Muscle of leg (tissue), 11 donors: Measurements from ENCODE around the gene HSP90AB1. TPM values are rescaled to one million over a fixed set of nuclear protein-coding genes. Genes with fewer than 3 reads are reported as not detected.

ENCODE experiments used
- DNase-seq: peaks from one replicate; pipeline ENCODE4 v3.0.0; 2013
- H3K27ac ChIP-seq: one replicate; pipeline ENCODE4 v1.5.1; 2013; ENCODE audit warnings: mild to moderate bottlenecking, low read length, control low read depth
- H3K27me3 ChIP-seq: one replicate; pipeline ENCODE4 v1.6.1; 2013; ENCODE audit warnings: low read length; ENCODE audit not compliant: control insufficient read depth, insufficient read depth
- H3K36me3 ChIP-seq: one replicate; pipeline ENCODE4 v1.6.1; 2013; ENCODE audit warnings: low read length; ENCODE audit not compliant: control insufficient read depth, insufficient read depth
- H3K4me1 ChIP-seq: one replicate; pipeline ENCODE4 v1.6.1; 2013; ENCODE audit warnings: low read length; ENCODE audit not compliant: control insufficient read depth, insufficient read depth
- H3K4me3 ChIP-seq: one replicate; pipeline ENCODE4 v1.5.1; 2013; ENCODE audit warnings: low read length, control low read depth
- H3K9me3 ChIP-seq: replicated peaks from 2 replicates; pipeline ENCODE4 v1.6.1; 2013; ENCODE audit warnings: low read depth, low read length; ENCODE audit not compliant: control insufficient read depth
- whole genome bisulfite sequencing: methylation state at CpG from one replicate; pipeline ENCODE4 v1.1.5; 2013; ENCODE audit warnings: missing lambda C conversion rate; ENCODE audit not compliant: insufficient coverage; 5-methylcytosine and 5-hydroxymethylcytosine counted together
- polyA plus RNA-seq, 8 donors: library from polyadenylated mRNA; unstranded; fragments of 120-200 nt; gene quantifications; one replicate each; pipeline versions ENCODE4 v1.2.1 to v1.2.3, GENCODE V29; 2013; ENCODE audit warnings: inconsistent platforms in 1 of 8, low replicate concordance in 1 of 8; ENCODE audit not compliant: insufficient read length in 8 of 8, insufficient read depth in 1 of 8
- total RNA-seq: library from RNA; stranded (reverse); fragments of 120-200 nt; gene quantifications from one replicate; pipeline ENCODE4 v1.2.4, GENCODE V29; 2013

The HSP90AB1 gene
- total and polyA plus RNA-seq, 9 donors, result 842 to 1,095 (median 1,010) TPM

DNA sequence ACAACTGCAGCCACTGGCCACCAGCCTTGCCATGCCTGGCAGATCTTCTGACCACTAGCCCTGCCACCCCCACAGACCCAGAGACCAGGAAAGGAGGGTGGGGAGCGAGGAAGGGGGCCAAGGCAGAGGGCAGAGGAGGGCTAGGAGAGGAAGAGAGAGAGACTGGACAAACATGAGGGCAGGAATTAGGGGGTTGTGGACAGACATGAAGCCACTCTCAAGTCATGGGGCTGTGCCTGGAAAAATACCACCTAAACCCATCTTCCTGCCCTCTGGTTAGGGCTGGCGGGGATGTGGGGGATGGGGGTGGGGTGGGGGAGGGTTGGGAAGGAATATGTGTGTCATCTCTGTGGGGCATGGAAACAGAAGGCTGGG lies 25.0 kb upstream of the HSP90AB1 start:
- Histone ChIP-seq H3K27me3 (no peaks in the 10 kb centered on the region), H3K4me3 (no peak overlapping the region), H3K4me1 (peaks cover 87% of the 10 kb centered on the region), H3K9me3 (no peaks in the 10 kb centered on the region), H3K27ac (peak overlapping the region; percentile 92), H3K36me3 (no peaks in the 10 kb centered on the region)
- WGBS, result no CpG with 5 or more reads among the region's 2 CpGs
- DNase-seq, result no peak

DNA sequence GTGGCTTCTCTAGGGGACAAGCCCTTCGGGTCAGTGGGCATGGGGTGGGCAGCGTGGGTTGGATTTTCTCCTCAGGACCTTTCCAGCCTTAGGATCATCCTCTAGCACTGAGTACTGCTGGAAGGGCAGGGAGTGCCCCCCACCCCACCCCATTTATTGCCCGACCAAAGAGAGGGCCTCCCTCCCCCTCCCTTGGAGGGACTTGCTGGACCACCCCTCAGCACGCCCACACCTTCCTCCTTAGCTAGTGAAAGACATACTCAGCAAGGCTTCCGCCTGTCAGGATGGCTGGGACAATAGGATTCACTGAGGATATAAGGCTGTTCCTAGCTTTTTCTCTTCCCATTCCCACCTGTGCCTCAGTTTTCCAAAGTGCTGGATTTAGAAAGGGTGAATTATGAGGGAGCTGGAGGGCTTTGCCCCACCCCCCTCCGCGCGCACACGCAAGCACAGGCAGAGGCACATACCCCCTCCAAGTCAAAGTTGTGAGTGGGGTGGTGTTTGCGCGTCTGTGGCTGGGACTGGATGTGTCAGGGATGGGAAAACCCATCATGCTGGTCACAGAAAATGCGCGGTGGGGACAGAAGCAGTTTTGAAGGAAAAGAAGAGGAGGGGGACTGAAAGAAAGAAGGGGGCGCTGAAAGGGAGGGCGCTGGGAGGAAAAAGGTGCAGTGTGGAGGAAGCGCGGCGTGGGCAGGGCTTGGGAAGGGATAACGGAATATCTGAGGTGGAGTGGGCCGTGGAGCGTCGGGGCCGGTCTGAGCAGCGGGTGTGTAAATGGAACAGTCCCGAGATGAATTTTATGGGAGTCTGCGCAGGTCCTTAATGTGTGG lies 24.2 kb upstream of the HSP90AB1 start:
- peaks cover 87% of the 10 kb centered on the region for H3K4me1 ChIP-seq
- no peak for DNase-seq

DNA sequence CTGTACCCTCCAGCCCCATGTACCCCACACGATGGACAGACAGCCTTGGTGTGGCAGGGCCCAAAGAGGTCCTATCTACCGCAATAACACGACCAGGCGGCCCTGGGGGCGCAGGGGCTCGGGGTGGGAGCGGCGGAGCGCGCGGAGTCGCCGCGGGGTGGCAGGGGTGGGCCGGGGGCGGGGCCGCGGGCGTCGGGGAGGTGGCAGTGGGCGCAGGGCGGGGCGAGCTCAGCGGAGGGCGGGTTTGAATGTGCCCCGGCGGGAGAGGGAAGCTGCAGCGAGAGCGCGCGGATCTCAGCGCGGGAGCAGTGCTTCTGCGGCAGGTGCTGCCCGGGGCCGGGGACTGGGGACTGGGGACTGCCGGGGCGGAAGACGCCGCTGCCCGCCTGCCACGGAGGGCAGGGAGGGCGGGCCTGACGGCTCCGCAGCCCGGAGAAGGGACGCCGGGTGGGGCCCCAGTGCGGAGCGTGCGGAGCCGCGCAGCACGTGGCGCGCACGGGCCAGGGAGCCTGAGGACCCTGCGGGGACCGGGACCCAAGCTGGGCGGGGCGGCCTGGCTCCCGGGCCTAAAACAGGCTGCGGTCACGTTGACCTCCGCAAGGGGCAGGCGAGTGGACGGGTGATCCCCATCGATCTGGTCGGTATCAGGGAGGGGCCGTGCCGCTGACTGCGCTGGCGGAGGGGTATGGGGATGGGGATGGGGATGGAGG lies 23.4 kb upstream of the HSP90AB1 start, which contains the start of gene SLC29A1:
Gene SLC29A1, plus strand, starts transcription at position 277 of the 710 bp plus-strand sequence. CDS start 3,719 bp downstream, outside the sequence.
- no peaks in the 10 kb centered on the region for H3K27me3 ChIP-seq
- 1% methylated on average over 56 of the region's 73 CpGs for WGBS
- peaks cover 14% of the 10 kb centered on the region for H3K36me3 ChIP-seq
- no peaks in the 10 kb centered on the region for H3K9me3 ChIP-seq
- peaks cover 87% of the 10 kb centered on the region for H3K4me1 ChIP-seq
- peak within 1 kb of the TSS; percentile 51 for H3K4me3 ChIP-seq
- peak within 1 kb of the TSS; percentile 92 for H3K27ac ChIP-seq
- peak; percentile 82 for DNase-seq

More for the DNA sequence above, 24.2 kb upstream of the HSP90AB1 start:
- no peaks in the 10 kb centered on the region for H3K9me3 ChIP-seq
- H3K27me3 ChIP-seq, result no peaks in the 10 kb centered on the region
- H3K27ac ChIP-seq, result peak overlapping the region; percentile 92
- peak overlapping the region; percentile 42 for H3K4me3 ChIP-seq
- 10% methylated on average over 10 of the region's 26 CpGs for WGBS
- H3K36me3 ChIP-seq, result peaks cover 7% of the 10 kb centered on the region

DNA sequence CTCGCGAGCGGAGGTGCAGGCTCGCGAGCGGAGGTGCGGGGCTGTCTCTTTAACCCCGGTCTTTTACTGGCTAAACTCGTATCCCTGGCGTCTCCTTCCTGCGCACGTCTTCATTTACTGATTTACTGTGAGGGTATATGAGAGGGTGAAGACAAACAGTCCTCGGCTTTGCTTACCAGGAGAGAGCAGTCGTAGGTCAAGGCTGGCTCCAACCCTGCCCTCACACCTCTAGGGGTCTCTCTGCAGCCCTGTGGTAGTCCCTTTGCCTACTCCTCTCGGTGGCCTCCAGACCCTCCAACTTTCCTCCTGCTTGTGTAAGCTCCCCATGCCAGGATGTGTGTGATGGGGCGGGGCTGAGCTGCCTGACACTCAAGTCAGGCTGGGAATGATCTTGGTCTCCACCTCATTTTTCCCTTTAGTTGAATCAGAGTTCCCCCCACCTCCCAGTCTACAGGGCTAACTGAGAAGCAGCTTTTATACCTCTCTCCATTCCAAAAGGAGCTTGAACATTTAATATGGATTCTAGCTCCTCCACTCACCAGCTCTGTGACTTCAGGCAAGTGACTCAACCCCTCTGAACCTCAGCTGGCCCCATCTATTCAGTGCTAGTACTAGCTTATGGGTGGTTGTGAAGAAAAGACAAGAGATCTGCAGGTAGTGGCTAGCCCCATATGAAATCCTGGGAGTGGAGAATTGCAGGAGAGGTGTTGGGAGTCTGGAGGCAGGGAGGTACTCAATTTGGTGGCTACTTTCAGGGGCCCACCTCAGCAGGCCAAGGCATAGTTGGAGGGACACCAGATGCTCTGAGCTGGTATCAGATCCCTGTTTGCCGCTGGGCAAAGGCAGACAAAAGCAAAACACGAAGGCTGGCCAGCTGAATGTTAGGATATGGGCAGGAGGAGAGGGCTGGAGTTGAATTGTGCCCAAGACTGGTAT lies 22.6 kb upstream of the HSP90AB1 start:
- H3K36me3 ChIP-seq, result peaks cover 22% of the 10 kb centered on the region
- 21% methylated on average over 6 of the region's 18 CpGs for WGBS
- no peaks in the 10 kb centered on the region for H3K27me3 ChIP-seq
- peaks cover 87% of the 10 kb centered on the region for H3K4me1 ChIP-seq
- peak overlapping the region; percentile 51 for H3K4me3 ChIP-seq
- H3K27ac ChIP-seq, result peak overlapping the region; percentile 82
- no peaks in the 10 kb centered on the region for H3K9me3 ChIP-seq
- DNase-seq, result no peak

DNA sequence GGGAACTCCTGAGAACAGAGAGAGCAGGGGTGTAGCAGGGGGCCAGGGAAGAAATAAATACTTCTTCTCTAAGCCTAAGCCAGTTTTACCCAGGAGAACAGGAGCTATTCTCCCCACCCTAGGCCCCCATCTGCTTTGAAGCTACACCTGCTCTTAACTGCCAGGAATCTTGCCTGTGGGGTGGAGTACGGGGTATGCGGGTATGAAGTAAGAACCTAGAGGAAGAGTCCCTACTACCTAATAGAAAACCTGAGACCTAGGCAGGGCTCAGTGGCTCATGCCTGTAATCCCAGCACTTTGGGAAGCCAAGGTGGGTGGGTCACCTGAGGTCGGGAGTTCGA lies 22.0 kb upstream of the HSP90AB1 start:
- peak overlapping the region; percentile 82 for H3K27ac ChIP-seq
- H3K27me3 ChIP-seq, result no peaks in the 10 kb centered on the region
- no peak overlapping the region for H3K4me3 ChIP-seq
- DNase-seq, result no peak
- H3K9me3 ChIP-seq, result no peaks in the 10 kb centered on the region
- H3K4me1 ChIP-seq, result peaks cover 84% of the 10 kb centered on the region
- peaks cover 26% of the 10 kb centered on the region for H3K36me3 ChIP-seq
- no CpG with 5 or more reads among the region's 4 CpGs for WGBS

DNA sequence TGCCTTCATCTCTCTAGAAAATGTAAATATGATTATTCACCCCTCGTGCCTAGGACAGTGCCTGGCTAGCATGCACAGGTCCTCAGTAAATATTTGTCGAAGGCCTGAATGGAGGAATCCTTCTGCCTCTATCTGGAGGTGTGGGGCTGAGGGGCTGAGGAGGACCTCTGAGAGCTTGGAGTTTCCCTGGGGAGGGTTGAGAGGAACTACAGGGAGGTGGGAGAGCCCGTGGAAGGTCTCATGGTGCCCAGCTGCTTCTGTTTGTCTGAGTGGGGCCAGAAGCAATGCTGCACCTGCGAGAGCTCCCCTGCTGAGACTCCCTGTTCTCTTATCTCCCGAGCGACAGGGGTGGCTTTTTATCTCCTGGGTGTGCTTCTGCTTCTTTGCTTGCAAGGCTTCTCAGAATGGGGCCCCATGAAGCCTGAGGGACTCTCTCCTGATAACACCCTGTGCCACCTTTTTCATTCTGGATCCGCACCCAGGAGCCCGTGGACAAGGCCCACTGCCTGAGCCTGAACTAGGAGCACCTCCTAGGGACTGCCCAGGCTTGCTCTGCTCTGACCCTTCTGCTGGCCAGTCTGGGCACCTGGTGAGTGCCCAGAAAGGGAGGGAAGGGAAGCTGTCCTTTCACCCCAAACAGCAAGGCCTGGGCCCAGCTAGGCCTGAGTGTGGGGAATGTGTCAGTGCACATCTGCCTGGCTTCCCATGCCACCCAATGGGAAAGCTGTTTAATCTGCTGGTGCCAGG lies 21.1 kb upstream of the HSP90AB1 start:
- DNase-seq, result no peak
- Histone ChIP-seq H3K36me3 (peaks cover 35% of the 10 kb centered on the region), H3K4me1 (peaks cover 79% of the 10 kb centered on the region), H3K9me3 (no peaks in the 10 kb centered on the region), H3K27me3 (no peaks in the 10 kb centered on the region), H3K4me3 (no peak overlapping the region), H3K27ac (peak overlapping the region; percentile 78)
- 85% methylated on average over 7 of the region's 8 CpGs for WGBS

DNA sequence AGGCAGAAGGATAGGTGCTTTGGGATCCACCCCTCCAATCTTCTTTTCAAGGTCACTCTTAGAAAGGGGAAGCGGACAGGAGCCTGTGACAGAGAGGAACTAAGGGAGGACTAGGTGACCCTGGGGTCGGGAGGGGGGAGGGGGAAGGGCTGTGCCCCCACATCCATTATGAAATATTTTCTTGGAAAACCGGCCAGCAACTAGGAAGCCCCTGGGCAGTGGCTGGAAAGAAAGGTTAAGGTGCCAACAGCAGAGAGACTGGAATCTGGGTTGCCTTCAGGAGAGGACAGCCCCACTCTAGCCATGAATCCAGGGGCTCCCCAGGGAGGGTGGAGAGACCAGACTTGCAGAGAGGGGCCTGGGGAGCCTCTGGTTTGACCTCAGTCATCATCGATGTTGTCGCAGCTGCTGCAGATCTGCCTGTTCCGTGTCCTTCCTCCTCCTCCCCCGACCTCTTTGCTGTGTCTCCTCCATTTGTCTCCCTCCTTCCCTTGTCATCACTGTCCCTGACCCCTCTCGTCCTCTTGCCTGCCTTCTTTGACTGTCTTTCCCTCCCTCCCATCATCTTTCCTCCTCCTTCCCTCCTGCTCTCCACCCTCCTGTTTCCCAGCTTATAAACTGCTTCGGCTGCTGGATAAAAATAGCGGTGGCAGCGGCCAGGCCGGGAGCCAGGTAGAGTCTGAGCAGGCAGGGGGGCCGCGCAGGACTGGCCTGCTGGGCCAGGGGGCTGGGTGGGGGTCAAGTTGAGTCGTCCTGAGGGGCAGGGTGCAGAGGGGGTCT lies 20.3 kb upstream of the HSP90AB1 start:
- peak overlapping the region; percentile 78 for H3K27ac ChIP-seq

DNA sequence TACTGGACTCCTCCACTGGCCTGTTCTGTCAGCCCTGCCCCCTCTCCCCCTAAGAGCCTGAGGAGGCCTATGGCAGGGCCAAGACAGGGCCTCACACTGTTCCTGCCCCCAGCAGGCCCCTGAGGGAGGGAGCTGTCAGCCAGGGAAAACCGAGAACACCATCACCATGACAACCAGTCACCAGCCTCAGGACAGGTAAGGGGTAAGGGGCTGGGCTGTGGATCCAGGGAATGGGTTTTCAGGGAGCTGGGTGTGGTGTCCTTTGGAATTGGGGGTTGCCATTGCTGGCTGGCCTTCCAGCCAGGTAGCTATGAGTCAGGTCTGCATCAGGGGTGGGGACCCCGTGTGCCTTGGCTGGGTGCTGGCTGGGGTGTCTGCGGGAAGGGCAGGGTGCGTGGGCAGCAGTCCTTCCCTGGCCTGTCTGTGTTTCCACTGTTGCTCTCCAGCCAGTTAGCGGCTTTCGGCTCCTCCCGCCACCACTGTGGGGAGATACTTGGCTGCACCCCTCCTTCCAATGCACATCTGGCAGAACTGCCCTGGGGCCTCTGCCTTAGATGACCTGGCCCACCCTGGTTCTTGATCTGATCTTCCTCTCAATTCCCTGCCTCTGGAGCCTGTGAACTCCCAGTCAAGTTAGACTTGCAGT lies 19.6 kb upstream of the HSP90AB1 start:
- Histone ChIP-seq H3K9me3 (no peaks in the 10 kb centered on the region), H3K27me3 (no peaks in the 10 kb centered on the region), H3K27ac (peak overlapping the region; percentile 78), H3K4me1 (peaks cover 63% of the 10 kb centered on the region), H3K36me3 (peaks cover 48% of the 10 kb centered on the region), H3K4me3 (peak overlapping the region; percentile 5)
- DNase-seq, result peak; percentile 59
- WGBS, result 44% methylated on average over 6 of the region's 7 CpGs

More for the DNA sequence above, 20.3 kb upstream of the HSP90AB1 start:
- no peaks in the 10 kb centered on the region for H3K9me3 ChIP-seq
- no peaks in the 10 kb centered on the region for H3K27me3 ChIP-seq
- 12% methylated on average over 9 of the region's 15 CpGs for WGBS
- H3K36me3 ChIP-seq, result peaks cover 42% of the 10 kb centered on the region
- peak overlapping the region; percentile 5 for H3K4me3 ChIP-seq
- peak; percentile 60 for DNase-seq
- H3K4me1 ChIP-seq, result peaks cover 70% of the 10 kb centered on the region
